Caco-2 (cell line): ENCODE measurements around the gene MAP3K6. TPM values are rescaled to one million over a fixed set of nuclear protein-coding genes. Genes with fewer than 3 reads are reported as not detected.

Experiments used
- BruUV-seq: library from RNA; stranded (reverse); fragments of 400-500 nt; replicated peaks from 2 replicates; lab custom pipeline; 2021; lab: Mats Ljungman, UMichigan
- CTCF ChIA-PET: fragments of 300-600 bp; sonication (Branson Sonifier 250); formaldehyde crosslinking; loops from one replicate; lab custom pipeline; 2022; ENCODE audit warnings: antibody characterized with exemption; lab: Charles Lee
- POLR2A ChIA-PET: fragments of 300-600 bp; sonication (Branson Sonifier 250); formaldehyde crosslinking; loops from one replicate; lab custom pipeline; 2022; ENCODE audit warnings: antibody characterized with exemption; lab: Charles Lee
- DNase-seq, 2 experiments: peaks; one replicate each; pipeline versions ENCODE4 v3.0.0 to v3.0.0-alpha.2; 2020 to 2022
- H3K27me3 ChIP-seq: replicated peaks from 2 replicates; pipeline ENCODE4 v1.6.0; 2011; ENCODE audit warnings: low read length; ENCODE audit not compliant: control insufficient read depth, insufficient read depth
- H3K36me3 ChIP-seq: 2 replicates; pipeline ENCODE4 v1.5.1; 2011; ENCODE audit warnings: low read length; ENCODE audit not compliant: control insufficient read depth, insufficient read depth
- H3K4me1 ChIP-seq: fragments of 250-450 bp; sonication (Bioruptor Pico); 2 replicates; pipeline ENCODE4 v1.5.1; 2020; ENCODE audit warnings: mild to moderate bottlenecking
- H3K4me3 ChIP-seq: 2 replicates; pipeline ENCODE4 v1.5.1; 2011; ENCODE audit warnings: low read depth, mild to moderate bottlenecking, control low read depth, low read length
- H3K9me3 ChIP-seq: fragments of 250-450 bp; sonication (Bioruptor Pico); 2 replicates; pipeline ENCODE4 v1.5.1; 2020; ENCODE audit warnings: mild to moderate bottlenecking, moderate library complexity
- H3K27ac Mint-ChIP-seq: one replicate; pipeline ENCODE4 v1.8.0; 2022; ENCODE audit warnings: mixed read lengths; ENCODE audit not compliant: unreplicated experiment
- H3K27me3 Mint-ChIP-seq: one replicate; pipeline ENCODE4 v1.8.0; 2022; ENCODE audit warnings: mixed read lengths; ENCODE audit not compliant: insufficient read depth, unreplicated experiment
- H3K36me3 Mint-ChIP-seq: one replicate; pipeline ENCODE4 v1.8.0; 2022; ENCODE audit warnings: mild to moderate bottlenecking, mixed read lengths; ENCODE audit not compliant: insufficient read depth, unreplicated experiment
- H3K4me1 Mint-ChIP-seq: one replicate; pipeline ENCODE4 v1.8.0; 2022; ENCODE audit warnings: low read depth, mixed read lengths; ENCODE audit not compliant: unreplicated experiment
- H3K4me3 Mint-ChIP-seq: one replicate; pipeline ENCODE4 v1.8.0; 2022; ENCODE audit warnings: mild to moderate bottlenecking, moderate library complexity, mixed read lengths; ENCODE audit not compliant: unreplicated experiment
- H3K9me3 Mint-ChIP-seq: one replicate; pipeline ENCODE4 v1.8.0; 2022; ENCODE audit warnings: mixed read lengths; ENCODE audit not compliant: unreplicated experiment
- CTCF ChIP-seq, 2 experiments: fragments of 200-600 bp in 1 of 2; IDR thresholded peaks; 1 replicate in 1 of 2; 2 replicates in 1 of 2; pipeline versions ENCODE4 v1.5.1 to v1.8.0; 2011 to 2022; ENCODE audit warnings: antibody characterized with exemption in 1 of 2, control low read depth in 1 of 2, inconsistent platforms in 1 of 2, low read depth in 1 of 2, low read length in 1 of 2, mild to moderate bottlenecking in 1 of 2, moderate library complexity in 1 of 2; ENCODE audit not compliant: insufficient read depth in 1 of 2, severe bottlenecking in 1 of 2, unreplicated experiment in 1 of 2
- intact Hi-C: fragments of 100-400 bp; cut with micrococcal nuclease; formaldehyde crosslinking; loops from one replicate; pipeline ENCODE4 v1.10.0; 2022; ENCODE audit not compliant: unreplicated experiment
- total RNA-seq: library from RNA; stranded (reverse); gene quantifications from 2 replicates; pipeline ENCODE4 v1.2.3, GENCODE V29; 2022

MAP3K6 gene
- total RNA-seq, 1 experiment from 2014 or later = 11.7 TPM

GRCh38 chr1:27400082-27400962, 33.6 kb upstream of the MAP3K6 start:
- intact Hi-C loops = no loop called here
- BruUV-seq = no TSS peak
- Mint-ChIP-seq H3K27ac (no peak overlapping the region), H3K27me3 (no peaks in the 10 kb centered on the region), H3K4me3 (no peak overlapping the region), H3K9me3 (no peaks in the 10 kb centered on the region), H3K4me1 (peaks cover 6% of the 10 kb centered on the region), H3K36me3 (peaks cover 28% of the 10 kb centered on the region)
- POLR2A ChIA-PET = no interaction called here
- CTCF ChIA-PET = interaction anchor here (0.6 kb wide), 1 partner anchor 101 kb away, joined by 3 read pairs; no protein-coding TSS in a partner anchor
- no peak for DNase-seq
- no peaks in the 10 kb centered on the region for H3K27me3 ChIP-seq
- no peak overlapping the region for H3K4me3 ChIP-seq
- no peak for TF ChIP-seq CTCF (IDR thresholded peaks at IDR 0.05; ENCODE audit: insufficient read depth in 1 of 2, low read depth in 1 of 2, low read length in 1 of 2, severe bottlenecking in 1 of 2, unreplicated experiment in 1 of 2)
- H3K9me3 ChIP-seq = no peaks in the 10 kb centered on the region
- no peaks in the 10 kb centered on the region for H3K36me3 ChIP-seq
- H3K4me1 ChIP-seq = peaks cover 8% of the 10 kb centered on the region; the same call in 1 of the 2 replicates

GRCh38 chr1:27399251-27400025, 32.7 kb upstream of the MAP3K6 start:
- ChIA-PET POLR2A (no interaction called here), CTCF (interaction anchor here (0.6 to 2.0 kb wide), 6 partner anchors 33 to 207 kb away, joined by 3 to 6 read pairs (median 4); partner anchors contain the start of gene MAP3K6)
- Mint-ChIP-seq H3K4me1 (peaks cover 6% of the 10 kb centered on the region), H3K27me3 (no peaks in the 10 kb centered on the region), H3K36me3 (peaks cover 28% of the 10 kb centered on the region), H3K27ac (no peak overlapping the region), H3K9me3 (no peaks in the 10 kb centered on the region), H3K4me3 (no peak overlapping the region)
- intact Hi-C loops = no loop called here
- no TSS peak for BruUV-seq
- Histone ChIP-seq H3K36me3 (no peaks in the 10 kb centered on the region), H3K9me3 (no peaks in the 10 kb centered on the region), H3K27me3 (no peaks in the 10 kb centered on the region), H3K4me1 (peaks cover 8% of the 10 kb centered on the region; the same call in 1 of the 2 replicates), H3K4me3 (no peak overlapping the region)
- no peak for DNase-seq
- TF ChIP-seq CTCF (IDR thresholded peaks at IDR 0.05; ENCODE audit: insufficient read depth in 1 of 2, low read depth in 1 of 2, low read length in 1 of 2, severe bottlenecking in 1 of 2, unreplicated experiment in 1 of 2) = no peak
